Left forelimb (tissue), 1 donor: Measurements from ENCODE around the gene PPP1R27.

ENCODE experiments used
- DNase-seq: peaks from one replicate; pipeline ENCODE4 v3.0.0-alpha.2; 2018; ENCODE audit warnings: low spot score

The PPP1R27 gene

GRCh38 chr17:81860756-81861568, 26.1 kb upstream of the PPP1R27 start:
- DNase-seq, result peak; percentile 100

- no peak for DNase-seq
Observed at GRCh38 chr17:81859906-81860755, 25.3 kb upstream of the PPP1R27 start, which contains the start of gene P4HB. Gene P4HB, minus strand, starts transcription at chr17:81860535. Its CDS starts 64 bp downstream, at chr17:81860471.

GRCh38 chr17:81858967-81859905, 24.4 kb upstream of the PPP1R27 start:
- no peak for DNase-seq

GRCh38 chr17:81858170-81858966, 23.5 kb upstream of the PPP1R27 start:
- no peak for DNase-seq

- DNase-seq, result no peak
Observed at GRCh38 chr17:81854974-81855774, 20.3 kb upstream of the PPP1R27 start.

- no peak for DNase-seq
Observed at GRCh38 chr17:81852237-81852636, 17.4 kb upstream of the PPP1R27 start.

- DNase-seq, result no peak
Observed at GRCh38 chr17:81851423-81851822, 16.6 kb upstream of the PPP1R27 start.

GRCh38 chr17:81849457-81849856, 14.6 kb upstream of the PPP1R27 start:
- no peak for DNase-seq

GRCh38 chr17:81846743-81847689, 12.2 kb upstream of the PPP1R27 start:
- DNase-seq, result no peak

GRCh38 chr17:81845881-81846742, 11.3 kb upstream of the PPP1R27 start:
- no peak for DNase-seq

GRCh38 chr17:81845361-81845760, 10.5 kb upstream of the PPP1R27 start:
- no peak for DNase-seq

GRCh38 chr17:81844887-81845286, 10.0 kb upstream of the PPP1R27 start:
- DNase-seq, result no peak

GRCh38 chr17:81844327-81844851, 9.5 kb upstream of the PPP1R27 start:
- no peak for DNase-seq

- DNase-seq, result no peak
Observed at GRCh38 chr17:81843713-81844326, 9.0 kb upstream of the PPP1R27 start.

- no peak for DNase-seq
Observed at GRCh38 chr17:81842725-81843504, 8.1 kb upstream of the PPP1R27 start.

- no peak for DNase-seq
Observed at GRCh38 chr17:81842378-81842724, 7.5 kb upstream of the PPP1R27 start.

GRCh38 chr17:81841866-81842265, 7.0 kb upstream of the PPP1R27 start:
- DNase-seq, result no peak
